Right atrium auricular region (tissue), 2 donors: Measurements from ENCODE around the gene HEATR1. TPM values are rescaled to one million over a fixed set of nuclear protein-coding genes. Genes with fewer than 3 reads are reported as not detected.
A peak's percentile ranks its signal among the peaks of the same experiment; 100 is the strongest.
"Not testable (repeated sequence)": the region's sequence is repeated elsewhere in the genome, so short reads cannot be mapped to it uniquely, and the experiment has no call there.

ENCODE experiments used
- DNase-seq: peaks from one replicate; pipeline ENCODE4 v3.0.0-alpha.2; 2019; ENCODE audit warnings: low spot score
- H3K27ac ChIP-seq, 2 donors: fragments of 200-600 bp; sonication (generic); 1 replicate in 1 of 2; 2 replicates in 1 of 2; pipeline ENCODE4 v1.5.1; 2016 to 2019
- H3K27me3 ChIP-seq, 2 donors: fragments of 200-600 bp; sonication (generic); one replicate each; pipeline versions ENCODE4 v1.5.1 to v1.6.0; 2017 to 2019
- H3K36me3 ChIP-seq: fragments of 200-600 bp; sonication (generic); one replicate; pipeline ENCODE4 v1.5.1; 2016
- H3K4me1 ChIP-seq, 2 donors: fragments of 200-600 bp; sonication (generic); one replicate each; pipeline versions ENCODE4 v1.5.1 to v1.6.0; 2017 to 2019
- H3K4me3 ChIP-seq, 2 donors: fragments of 200-600 bp; sonication (generic); 1 replicate in 1 of 2; 2 replicates in 1 of 2; pipeline ENCODE4 v1.5.1; 2017 to 2019; ENCODE audit warnings: mild to moderate bottlenecking in 1 of 2, moderate library complexity in 1 of 2
- H3K9me3 ChIP-seq, 2 donors: fragments of 200-600 bp; sonication (generic); one replicate each; pipeline ENCODE4 v1.5.1; 2019
- total RNA-seq, 2 donors: library from RNA; depleted of rRNA; stranded (reverse); fragments of >200 nt; gene quantifications; one replicate each; pipeline ENCODE4 v1.1.0, GENCODE V29; 2016
- TF ChIP-seq, protein P1 (sequence below), 2 donors: fragments of 200-600 bp; sonication (generic); IDR thresholded peaks; one replicate each; pipeline ENCODE4 v1.5.1; 2019; ENCODE audit warnings: antibody characterized with exemption in 2 of 2

The HEATR1 gene
- total RNA-seq, 2 donors from 2014 or later: 7.1 to 8.6 TPM

DNA sequence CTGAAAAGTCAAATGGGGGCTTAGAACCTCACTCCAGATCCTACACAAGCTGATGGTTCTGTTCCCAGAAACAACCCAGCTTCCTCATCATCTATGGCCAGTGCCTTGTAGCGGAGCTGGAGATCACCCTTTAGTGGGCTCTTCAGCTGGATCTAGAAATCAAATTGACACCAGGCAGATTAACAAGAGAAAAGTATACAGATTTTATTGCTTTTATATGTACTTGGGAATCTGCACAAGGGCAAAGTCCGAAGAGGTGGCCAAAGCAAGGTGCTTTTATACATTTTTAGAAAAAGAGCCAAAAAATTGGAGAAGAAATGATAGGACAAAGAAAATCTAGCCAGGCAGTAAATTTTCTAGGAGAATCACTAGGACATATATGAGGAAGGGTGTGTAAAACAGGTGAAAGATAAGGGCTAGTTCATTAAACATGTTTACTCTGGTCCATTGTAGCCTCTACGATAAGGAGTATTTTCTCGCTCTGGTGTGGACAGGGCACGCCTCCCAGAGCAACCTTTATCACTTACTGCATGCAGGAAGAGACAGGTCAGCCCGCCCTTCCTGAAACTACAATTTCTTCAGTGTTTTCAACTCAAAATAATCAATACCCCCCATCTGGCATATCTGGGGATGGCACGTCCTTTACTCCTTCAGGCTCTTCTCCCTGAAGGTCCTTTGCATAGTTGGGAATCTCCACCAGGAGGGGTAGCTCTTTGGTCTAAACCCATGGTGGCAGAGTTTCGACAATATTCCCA, 94.5 kb downstream of the HEATR1 start:
- DNase-seq: no peak
- TF ChIP-seq, protein P1, sequence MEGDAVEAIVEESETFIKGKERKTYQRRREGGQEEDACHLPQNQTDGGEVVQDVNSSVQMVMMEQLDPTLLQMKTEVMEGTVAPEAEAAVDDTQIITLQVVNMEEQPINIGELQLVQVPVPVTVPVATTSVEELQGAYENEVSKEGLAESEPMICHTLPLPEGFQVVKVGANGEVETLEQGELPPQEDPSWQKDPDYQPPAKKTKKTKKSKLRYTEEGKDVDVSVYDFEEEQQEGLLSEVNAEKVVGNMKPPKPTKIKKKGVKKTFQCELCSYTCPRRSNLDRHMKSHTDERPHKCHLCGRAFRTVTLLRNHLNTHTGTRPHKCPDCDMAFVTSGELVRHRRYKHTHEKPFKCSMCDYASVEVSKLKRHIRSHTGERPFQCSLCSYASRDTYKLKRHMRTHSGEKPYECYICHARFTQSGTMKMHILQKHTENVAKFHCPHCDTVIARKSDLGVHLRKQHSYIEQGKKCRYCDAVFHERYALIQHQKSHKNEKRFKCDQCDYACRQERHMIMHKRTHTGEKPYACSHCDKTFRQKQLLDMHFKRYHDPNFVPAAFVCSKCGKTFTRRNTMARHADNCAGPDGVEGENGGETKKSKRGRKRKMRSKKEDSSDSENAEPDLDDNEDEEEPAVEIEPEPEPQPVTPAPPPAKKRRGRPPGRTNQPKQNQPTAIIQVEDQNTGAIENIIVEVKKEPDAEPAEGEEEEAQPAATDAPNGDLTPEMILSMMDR (IDR thresholded peaks at IDR 0.05): no peak
- H3K36me3 ChIP-seq: no peaks in the 10 kb centered on the region

DNA sequence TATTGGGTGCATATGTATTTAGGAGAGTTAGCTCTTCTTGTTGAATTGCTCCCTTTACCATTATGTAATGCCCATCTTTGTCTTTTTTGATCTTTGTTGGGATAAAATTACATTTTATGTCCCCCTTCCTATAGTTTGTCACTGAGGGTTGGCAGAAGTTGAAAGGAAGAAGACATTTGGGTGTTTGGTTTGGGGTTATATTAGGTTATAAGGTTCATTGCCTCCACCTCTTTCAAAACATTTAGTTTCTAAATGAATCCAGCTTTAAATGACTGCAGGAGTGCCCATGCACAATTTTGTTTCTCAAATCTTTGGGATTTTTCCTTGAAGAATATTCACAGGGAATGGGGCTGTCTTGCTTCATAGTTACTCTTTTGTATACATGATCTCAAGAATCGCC, 95.1 kb downstream of the HEATR1 start:
- no peak for DNase-seq
- no peak overlapping the region for H3K4me3 ChIP-seq
- H3K9me3 ChIP-seq: no peaks in the 10 kb centered on the region
- H3K27me3 ChIP-seq: no peaks in the 10 kb centered on the region
- no peaks in the 10 kb centered on the region for H3K4me1 ChIP-seq
- H3K27ac ChIP-seq: peak overlapping the region in 1 of 2 donors; percentile 84
- TF ChIP-seq, protein P1 (IDR thresholded peaks at IDR 0.05): no peak
- no peaks in the 10 kb centered on the region for H3K36me3 ChIP-seq

More for the DNA sequence above, 94.5 kb downstream of the HEATR1 start:
- no peaks in the 10 kb centered on the region for H3K27me3 ChIP-seq
- H3K27ac ChIP-seq: no peak overlapping the region
- no peak overlapping the region for H3K4me3 ChIP-seq
- no peaks in the 10 kb centered on the region for H3K9me3 ChIP-seq
- H3K4me1 ChIP-seq: no peaks in the 10 kb centered on the region

DNA sequence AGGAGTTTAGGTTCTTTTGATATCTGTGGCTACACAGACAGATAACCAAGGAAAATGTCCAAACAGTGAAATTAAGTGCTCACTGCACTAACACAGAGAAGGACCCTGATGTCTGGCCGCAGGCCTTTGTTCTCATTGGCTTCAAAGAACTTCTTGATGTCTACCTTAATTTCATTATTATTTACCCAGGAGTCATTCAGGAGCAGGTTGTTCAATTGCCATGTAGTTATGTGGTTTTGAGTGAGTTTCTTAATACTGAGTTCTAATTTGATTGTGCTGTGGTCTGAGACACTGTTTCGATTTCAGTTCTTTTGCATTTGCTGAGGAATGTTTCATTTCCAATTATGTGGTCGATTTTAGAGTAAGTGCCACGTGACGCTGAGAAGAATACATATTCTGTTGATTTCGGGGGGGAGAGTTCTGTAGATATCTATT, 95.7 kb downstream of the HEATR1 start:
- Histone ChIP-seq H3K36me3 (no peaks in the 10 kb centered on the region), H3K9me3 (no peaks in the 10 kb centered on the region), H3K4me1 (peaks cover 0 to under 1% of the 10 kb centered on the region in 2 donors), H3K4me3 (no peak overlapping the region), H3K27me3 (no peaks in the 10 kb centered on the region), H3K27ac (peak overlapping the region in 1 of 2 donors; percentile 84)
- DNase-seq: no peak
- TF ChIP-seq, protein P1 (IDR thresholded peaks at IDR 0.05): no peak

DNA sequence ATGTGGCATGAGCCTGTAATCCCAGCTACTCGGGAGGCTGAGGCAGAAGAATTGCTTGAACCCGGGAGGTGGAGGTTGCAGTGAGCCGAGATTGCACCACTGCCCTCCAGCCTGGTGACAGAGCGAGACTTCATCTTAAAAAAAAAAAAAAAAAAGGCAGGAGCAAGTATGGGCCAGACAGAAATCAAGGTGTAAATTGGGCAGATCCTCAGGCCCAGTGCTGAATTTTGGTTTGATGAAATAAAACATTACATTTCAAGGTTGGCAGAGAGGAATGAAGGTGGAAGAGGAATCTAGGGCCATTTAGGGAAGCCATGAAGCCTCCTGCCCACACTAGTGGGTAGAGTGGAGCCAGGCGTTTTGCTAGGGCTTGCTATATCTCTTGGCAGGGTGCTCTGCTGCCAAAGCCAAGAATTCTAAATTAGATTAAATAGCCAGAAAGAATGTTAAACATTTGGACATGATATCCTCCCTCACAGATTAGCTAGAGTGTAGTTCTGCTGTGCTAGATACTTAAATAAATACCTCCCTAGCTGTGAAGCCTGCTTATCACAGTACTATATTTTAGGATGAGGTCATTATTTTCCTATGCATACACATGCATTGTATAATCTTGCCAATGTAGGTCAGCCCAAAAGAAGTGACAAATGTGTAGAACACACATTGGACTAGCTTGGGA, 97.2 kb downstream of the HEATR1 start:
- no peak for DNase-seq
- TF ChIP-seq, protein P1 (IDR thresholded peaks at IDR 0.05): no peak
- H3K4me1 ChIP-seq: peaks cover 0 to 13% of the 10 kb centered on the region in 2 donors
- H3K27ac ChIP-seq: peak overlapping the region; percentile 38 to 84
- H3K27me3 ChIP-seq: no peaks in the 10 kb centered on the region
- H3K9me3 ChIP-seq: no peaks in the 10 kb centered on the region
- H3K36me3 ChIP-seq: no peaks in the 10 kb centered on the region
- H3K4me3 ChIP-seq: no peak overlapping the region

DNA sequence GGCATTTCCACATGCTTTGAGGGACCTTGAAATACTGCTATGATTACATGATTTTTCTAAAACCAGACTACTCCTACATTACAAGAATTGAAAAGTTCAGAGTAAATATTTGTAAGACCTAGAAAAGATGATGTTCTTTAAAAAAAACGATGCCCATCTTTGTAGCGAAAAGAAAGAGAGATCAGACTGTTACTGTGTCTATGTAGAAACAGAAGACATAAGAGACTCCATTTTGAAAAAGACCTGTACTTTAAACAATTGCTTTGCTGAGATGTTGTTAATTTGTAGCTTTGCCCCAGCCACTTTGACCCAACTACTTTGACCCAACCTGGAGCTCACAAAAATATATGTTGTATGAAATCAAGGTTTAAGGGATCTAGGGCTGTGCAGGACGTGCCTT, 100.0 kb downstream of the HEATR1 start:
- H3K9me3 ChIP-seq, H3K36me3 ChIP-seq, H3K4me3 ChIP-seq, H3K27me3 ChIP-seq, DNase-seq, H3K27ac ChIP-seq: not testable (repeated sequence)
- H3K4me1 ChIP-seq: peaks cover 0 to 13% of the 10 kb centered on the region in 2 donors

DNA sequence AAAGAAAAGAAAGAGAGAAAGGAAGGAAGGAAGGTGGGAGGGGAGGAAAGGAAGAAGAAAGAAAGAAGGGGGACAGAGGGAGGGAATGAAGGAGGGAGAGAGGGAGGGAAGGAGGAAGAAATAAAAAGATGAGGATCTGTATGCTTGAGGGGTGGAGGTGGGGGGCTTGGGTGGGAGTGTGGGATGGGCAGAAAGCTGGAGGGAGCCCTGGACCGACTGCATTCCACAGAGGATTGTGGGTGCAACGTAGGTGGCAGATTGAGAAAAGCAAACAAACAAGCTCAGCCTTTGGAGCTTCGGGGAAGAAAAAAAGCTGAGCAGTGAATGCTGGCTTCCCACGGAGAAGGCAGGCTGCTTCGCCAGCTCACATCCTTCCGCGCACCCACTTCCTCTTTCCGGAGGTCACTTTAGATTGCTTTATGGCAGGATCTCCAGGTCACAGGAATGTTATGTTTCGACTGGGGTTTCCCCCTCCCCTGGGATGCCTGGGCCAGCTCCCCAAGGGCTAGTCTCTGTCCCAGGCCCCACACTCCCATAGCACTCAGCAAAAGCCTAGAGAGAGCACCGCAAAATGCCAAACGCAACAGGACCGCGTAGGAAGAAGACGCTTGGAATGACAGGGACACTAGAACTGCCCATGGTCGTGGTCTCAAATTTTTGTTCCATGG, 101.2 kb downstream of the HEATR1 start:
- DNase-seq: no peak
- Histone ChIP-seq H3K27me3 (no peaks in the 10 kb centered on the region), H3K4me3 (peak overlapping the region in 1 of 2 donors; percentile 32), H3K27ac (peak overlapping the region; percentile 59 to 83), H3K9me3 (no peaks in the 10 kb centered on the region), H3K4me1 (peaks cover 0 to 13% of the 10 kb centered on the region in 2 donors), H3K36me3 (no peaks in the 10 kb centered on the region)
- TF ChIP-seq, protein P1 (IDR thresholded peaks at IDR 0.05): no peak
